Esophagus muscularis mucosa (tissue), 4 donors: ENCODE data around the gene SLC29A2.

Experiments used
- CTCF ChIP-seq, 3 experiments: fragments of 200-600 bp in 2 of 3; fragments of 450-650 bp in 1 of 3; sonication (generic) in 2 of 3; IDR thresholded peaks; one replicate each; pipeline ENCODE4 v1.5.1; 2017 to 2019; ENCODE audit warnings: antibody characterized with exemption in 3 of 3, mild to moderate bottlenecking in 2 of 3, moderate library complexity in 1 of 3
- EP300 ChIP-seq: sonication (generic); formaldehyde crosslinking; IDR thresholded peaks from one replicate; pipeline ENCODE4 v1.6.1; 2017; ENCODE audit warnings: antibody characterized with exemption
- POLR2A ChIP-seq: fragments of 450-650 bp; IDR thresholded peaks from one replicate; pipeline ENCODE4 v1.6.1; 2017; ENCODE audit warnings: antibody characterized with exemption, moderate library complexity, mild to moderate bottlenecking, low read depth
- POLR2AphosphoS5 ChIP-seq, 2 donors: sonication (generic); formaldehyde crosslinking; IDR thresholded peaks; one replicate each; pipeline ENCODE4 v1.6.1; 2017; ENCODE audit warnings: antibody characterized with exemption in 2 of 2

- TF ChIP-seq CTCF (IDR thresholded peaks at IDR 0.05), result no peak
- no peak for TF ChIP-seq POLR2AphosphoS5 (IDR thresholded peaks at IDR 0.05)
- TF ChIP-seq POLR2A, result no peak
- no peak for TF ChIP-seq EP300
These were observed 30.7 kb downstream of the SLC29A2 start for GRCh38 chr11:66340596-66341501.
